HG02798 (cell line): ENCODE measurements around the gene S100P.

Source experiments
- ATAC-seq: cut with Tn5 transposase; IDR thresholded peaks from one replicate; pipeline ENCODE4 v1.9.1; 2021; ENCODE audit warnings: mild to moderate bottlenecking; ENCODE audit not compliant: unreplicated experiment, poor library complexity

S100P gene

GRCh38 chr4:6695660-6696610, 2.3 kb downstream of the S100P start:
- ATAC-seq: no peak

GRCh38 chr4:6696611-6697010, 2.9 kb downstream of the S100P start:
- no peak for ATAC-seq

DNA sequence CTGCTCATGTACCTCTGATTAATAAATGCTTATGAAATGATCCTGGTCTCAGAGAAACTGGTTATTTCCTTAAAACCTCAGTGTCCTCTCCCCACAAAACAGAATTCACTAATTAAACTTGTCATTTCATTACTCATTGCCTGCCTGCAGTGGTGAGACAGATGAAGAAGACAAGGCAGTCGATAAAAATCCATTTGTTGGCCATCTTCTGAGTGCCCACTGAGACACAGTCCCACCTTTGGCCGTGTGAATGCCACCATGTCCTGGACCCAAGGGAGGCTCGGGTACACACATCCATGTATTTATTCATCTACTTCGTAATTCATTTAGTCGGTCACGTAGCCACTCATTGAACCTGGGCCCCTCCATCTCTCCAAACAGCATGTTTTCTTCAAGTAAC, 3.5 kb downstream of the S100P start:
- no peak for ATAC-seq

DNA sequence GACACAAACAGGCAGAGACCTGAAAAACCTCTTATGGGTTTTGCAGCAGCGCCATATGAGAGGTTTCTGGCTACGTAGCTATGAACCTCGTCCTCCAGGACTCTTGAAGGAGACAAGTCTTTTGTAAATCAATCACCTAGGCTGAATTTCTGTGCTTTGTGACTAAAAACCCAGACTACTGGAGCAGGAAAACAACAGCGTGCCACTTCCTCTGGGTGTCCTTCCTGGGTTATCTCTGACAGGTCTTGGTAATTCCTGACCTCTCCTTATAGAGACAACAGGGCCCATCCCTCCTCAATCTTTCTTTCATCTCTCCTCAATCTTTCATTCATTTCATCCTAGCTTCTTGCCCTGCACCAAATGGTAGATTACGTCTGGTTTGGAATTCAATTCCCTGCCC, 5.7 kb downstream of the S100P start:
- no peak for ATAC-seq

- ATAC-seq: no peak
Observed at GRCh38 chr4:6699903-6700302, 6.2 kb downstream of the S100P start.

- ATAC-seq: no peak
Observed at GRCh38 chr4:6701371-6701770, 7.7 kb downstream of the S100P start.

GRCh38 chr4:6702761-6703160, 9.1 kb downstream of the S100P start:
- ATAC-seq: no peak

GRCh38 chr4:6703786-6704185, 10.1 kb downstream of the S100P start:
- ATAC-seq: no peak

- ATAC-seq: no peak
Observed at GRCh38 chr4:6705646-6706045, 12.0 kb downstream of the S100P start.

- ATAC-seq: no peak
Observed at GRCh38 chr4:6706173-6706572, 12.5 kb downstream of the S100P start.

GRCh38 chr4:6709230-6710114, 15.8 kb downstream of the S100P start, which contains the start of gene MRFAP1L1:
TSS of gene MRFAP1L1 (minus strand) at chr4:6709865. CDS start at chr4:6709629, 236 bp downstream.
- peak; percentile 83 for ATAC-seq

DNA sequence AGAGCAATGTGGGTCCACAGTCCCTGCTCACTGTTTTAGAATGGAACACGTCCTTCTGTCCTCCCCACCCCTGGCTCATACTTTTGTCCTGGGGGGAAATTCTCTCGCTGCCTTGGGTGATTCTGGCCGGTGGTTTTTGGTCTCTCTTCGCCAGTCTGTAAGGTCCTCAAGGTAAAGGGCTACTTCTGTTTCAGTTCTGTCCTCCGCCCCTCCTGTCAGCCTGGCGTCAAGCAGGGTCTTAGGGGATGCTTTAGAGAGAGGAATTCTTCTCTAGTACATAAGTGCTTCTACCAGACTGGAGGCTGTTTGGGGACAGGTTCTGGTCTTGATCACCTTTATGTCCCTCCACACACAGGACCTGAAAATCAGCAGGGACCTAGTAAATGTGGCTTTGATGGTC, 16.6 kb downstream of the S100P start:
- no peak for ATAC-seq

DNA sequence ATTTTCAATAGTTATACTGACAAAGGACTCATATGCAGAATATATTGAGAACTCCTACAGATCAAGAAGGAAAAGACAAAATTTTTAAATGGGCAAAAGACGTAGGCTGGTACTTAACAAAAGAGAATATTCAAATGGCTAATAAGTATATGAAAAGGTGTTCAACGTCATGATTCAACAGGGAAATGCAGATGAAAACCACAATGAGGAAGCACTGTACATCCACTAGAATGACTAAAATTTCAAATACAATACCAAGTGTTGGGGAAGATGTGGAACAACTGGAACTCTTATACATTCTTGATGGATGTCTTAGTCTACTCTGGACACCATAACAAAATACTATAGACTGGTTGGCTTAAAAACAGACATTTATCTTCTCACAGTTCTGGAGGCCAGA, 17.3 kb downstream of the S100P start:
- ATAC-seq: no peak

DNA sequence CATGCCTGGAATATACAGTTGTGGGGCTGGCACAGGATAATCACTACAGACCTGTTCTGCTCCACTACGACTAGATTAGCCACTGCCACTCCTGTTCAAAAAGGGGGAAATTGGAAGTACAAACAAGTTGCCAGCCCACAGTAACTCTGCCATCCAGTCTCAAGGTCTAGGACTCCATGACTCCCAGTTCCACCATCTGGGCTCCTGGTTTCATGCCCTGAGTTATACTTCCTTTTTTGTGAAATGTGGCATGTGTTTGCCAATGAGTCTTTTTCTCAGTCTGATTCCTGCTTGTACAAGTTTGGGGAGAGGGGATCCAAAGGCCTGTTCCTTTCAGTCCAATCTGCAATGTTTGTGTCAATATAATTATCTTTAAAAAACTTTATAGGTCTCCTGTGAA, 21.3 kb downstream of the S100P start:
- ATAC-seq: no peak

GRCh38 chr4:6715704-6716017, 22.0 kb downstream of the S100P start:
- no peak for ATAC-seq

GRCh38 chr4:6716018-6716911, 22.6 kb downstream of the S100P start, which contains the start of gene BLOC1S4:
TSS of gene BLOC1S4 (plus strand) at chr4:6716174. CDS start at chr4:6716210, 36 bp downstream.
- ATAC-seq: peak; percentile 94

DNA sequence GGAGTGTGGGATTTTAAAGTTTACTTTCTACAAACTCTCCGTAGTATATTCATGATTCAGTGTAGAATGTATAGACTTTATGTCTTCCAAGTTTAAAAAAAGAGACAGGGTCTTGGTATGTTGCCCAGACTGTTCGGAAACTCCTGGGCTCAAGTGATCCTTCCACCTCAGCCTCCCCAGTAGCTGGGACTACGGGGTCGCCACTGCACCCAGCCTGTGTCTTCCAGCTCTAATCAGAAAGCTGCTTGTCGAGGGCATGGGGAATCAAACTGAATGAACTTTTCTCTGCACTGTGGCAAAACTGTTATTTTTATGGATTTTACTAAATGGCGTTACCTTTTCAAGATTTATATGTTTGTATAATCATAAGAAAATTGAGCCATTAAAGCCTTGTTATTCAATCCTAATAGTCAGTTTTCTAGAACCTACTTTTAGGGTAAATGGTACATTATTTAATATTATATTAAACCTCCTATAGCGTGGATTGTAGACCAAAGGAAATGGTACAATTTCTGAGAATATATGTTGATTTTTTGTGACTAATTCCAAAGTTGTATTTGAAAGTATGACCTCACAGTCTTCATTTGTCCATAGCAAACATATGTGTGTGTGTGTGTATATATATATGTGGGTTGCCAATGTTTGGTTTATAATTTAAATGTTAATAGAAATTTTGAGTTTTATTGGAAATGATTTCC, 23.4 kb downstream of the S100P start:
- no peak for ATAC-seq

- no peak for ATAC-seq
Observed at GRCh38 chr4:6718932-6719610, 25.4 kb downstream of the S100P start.

GRCh38 chr4:6719611-6720179, 26.0 kb downstream of the S100P start:
- ATAC-seq: no peak
